HAP-1 (cell line): Measurements from ENCODE around the gene STAU1.
"Not testable (repeated sequence)": the region's sequence is repeated elsewhere in the genome, so short reads cannot be mapped to it uniquely, and the experiment has no call there.

Experiments used
- DNase-seq, 2 experiments: peaks; one replicate each; pipeline ENCODE4 v3.0.0-alpha.2; 2016 to 2020; ENCODE audit warnings: low spot score in 2 of 2
- H3K27me3 ChIP-seq: fragments of 250-450 bp; sonication (Bioruptor Pico); 2 replicates; pipeline ENCODE4 v1.5.1; 2020; ENCODE audit warnings: low read depth, mild to moderate bottlenecking, moderate library complexity
- H3K36me3 ChIP-seq: fragments of 250-450 bp; sonication (Bioruptor Pico); replicated peaks from 2 replicates; pipeline ENCODE4 v1.5.1; 2020; ENCODE audit warnings: mild to moderate bottlenecking
- H3K4me1 ChIP-seq: fragments of 250-450 bp; sonication (Bioruptor Pico); 2 replicates; pipeline ENCODE4 v1.5.1; 2020; ENCODE audit warnings: mild to moderate bottlenecking
- H3K4me3 ChIP-seq: fragments of 250-450 bp; sonication (Bioruptor Pico); 2 replicates; pipeline ENCODE4 v1.5.1; 2020; ENCODE audit warnings: mild to moderate bottlenecking, moderate library complexity
- H3K9me3 ChIP-seq: fragments of 250-450 bp; sonication (Bioruptor Pico); 2 replicates; pipeline ENCODE4 v1.5.1; 2020; ENCODE audit warnings: mild to moderate bottlenecking, moderate library complexity
- in situ Hi-C: fragments of 300-500 bp; cut with MboI; formaldehyde crosslinking; loops from 3 replicates; pipeline ENCODE4 v1.14.3; 2020; ENCODE audit warnings: low sequenced_read_pairs, inconsistent platforms, mixed read lengths

Gene STAU1

DNA sequence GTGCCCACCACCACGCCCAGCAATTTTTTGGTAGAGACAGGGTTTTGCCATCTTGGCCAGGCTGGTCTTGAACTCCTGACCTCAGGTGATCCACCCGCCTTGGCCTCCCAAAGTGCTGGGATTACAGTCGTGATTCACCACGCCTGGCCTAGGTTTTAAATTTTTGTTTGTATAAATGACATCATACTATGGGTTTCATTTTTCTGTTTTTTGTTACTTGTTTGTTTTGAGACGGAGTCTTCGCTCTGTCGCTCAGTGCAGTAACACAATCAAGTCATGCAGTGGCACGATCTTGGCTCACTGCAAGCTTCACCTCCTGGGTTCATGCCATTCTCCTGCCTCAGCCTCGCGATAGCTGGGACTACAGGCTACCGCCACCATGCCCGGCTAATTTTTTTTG, 105.8 kb downstream of the STAU1 start:
- in situ Hi-C loops, DNase-seq, H3K4me1 ChIP-seq, H3K9me3 ChIP-seq, H3K4me3 ChIP-seq, H3K27me3 ChIP-seq: not testable (repeated sequence)
- H3K36me3 ChIP-seq, result peaks cover 94% of the 10 kb centered on the region

DNA sequence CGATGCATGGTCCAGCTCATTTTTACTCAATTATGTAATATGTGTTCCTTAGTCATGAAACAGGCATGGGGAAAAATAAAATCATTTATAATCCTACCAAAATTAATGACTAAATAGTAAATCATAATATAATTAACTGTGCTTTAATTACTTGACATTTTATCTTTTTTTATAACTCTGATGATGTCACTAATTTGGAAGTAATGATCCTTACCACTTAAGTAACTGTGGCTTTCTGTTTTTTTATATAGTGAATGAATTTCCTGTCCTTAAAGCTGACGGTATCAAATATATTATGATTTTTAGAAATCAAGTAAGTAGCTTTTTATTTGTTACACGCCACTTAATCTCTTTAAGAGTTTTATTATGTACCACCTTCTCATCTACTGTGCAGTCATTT, 109.8 kb downstream of the STAU1 start:
- Histone ChIP-seq H3K4me1 (no peaks in the 10 kb centered on the region), H3K4me3 (no peak overlapping the region), H3K36me3 (peaks cover 94% of the 10 kb centered on the region), H3K9me3 (no peaks in the 10 kb centered on the region), H3K27me3 (no peaks in the 10 kb centered on the region)
- no peak for DNase-seq
- in situ Hi-C loops, result no loop called here

DNA sequence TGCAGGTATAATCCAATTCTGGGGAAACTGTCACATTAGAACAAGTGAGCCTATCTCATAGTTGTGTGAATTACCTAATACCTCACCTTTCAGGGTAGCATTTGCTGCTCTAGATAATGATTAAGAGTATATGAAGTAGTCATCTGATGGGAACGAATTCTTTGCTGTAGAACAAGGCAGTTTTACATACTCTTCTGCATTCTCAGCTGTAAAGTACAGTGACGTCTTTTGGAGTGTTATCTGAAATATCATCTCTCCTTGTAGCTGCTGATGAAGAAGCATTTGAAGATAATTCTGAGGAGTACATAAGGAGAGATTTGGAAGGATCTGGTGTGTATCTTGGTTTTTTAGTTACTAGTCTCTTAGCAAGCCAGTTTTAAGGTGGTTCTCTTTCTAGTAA, 113.6 kb downstream of the STAU1 start:
- Histone ChIP-seq H3K9me3 (no peaks in the 10 kb centered on the region), H3K4me3 (no peak overlapping the region), H3K4me1 (no peaks in the 10 kb centered on the region; the same call in 1 of the 2 replicates), H3K36me3 (peaks cover 93% of the 10 kb centered on the region), H3K27me3 (no peaks in the 10 kb centered on the region)
- in situ Hi-C loops, result no loop called here
- DNase-seq, result no peak
